Stimulated activated CD4-positive, alpha-beta T cell treated with anti-CD3 and anti-CD28 coated beads, Interleukin-4, amount 100 ng/mL, for 24 hours (primary cell): Measurements from ENCODE around the gene CD40LG.

ENCODE experiments used
- DNase-seq: peaks from one replicate; pipeline ENCODE4 v3.0.0-alpha.2; 2020

CD40LG gene

DNA sequence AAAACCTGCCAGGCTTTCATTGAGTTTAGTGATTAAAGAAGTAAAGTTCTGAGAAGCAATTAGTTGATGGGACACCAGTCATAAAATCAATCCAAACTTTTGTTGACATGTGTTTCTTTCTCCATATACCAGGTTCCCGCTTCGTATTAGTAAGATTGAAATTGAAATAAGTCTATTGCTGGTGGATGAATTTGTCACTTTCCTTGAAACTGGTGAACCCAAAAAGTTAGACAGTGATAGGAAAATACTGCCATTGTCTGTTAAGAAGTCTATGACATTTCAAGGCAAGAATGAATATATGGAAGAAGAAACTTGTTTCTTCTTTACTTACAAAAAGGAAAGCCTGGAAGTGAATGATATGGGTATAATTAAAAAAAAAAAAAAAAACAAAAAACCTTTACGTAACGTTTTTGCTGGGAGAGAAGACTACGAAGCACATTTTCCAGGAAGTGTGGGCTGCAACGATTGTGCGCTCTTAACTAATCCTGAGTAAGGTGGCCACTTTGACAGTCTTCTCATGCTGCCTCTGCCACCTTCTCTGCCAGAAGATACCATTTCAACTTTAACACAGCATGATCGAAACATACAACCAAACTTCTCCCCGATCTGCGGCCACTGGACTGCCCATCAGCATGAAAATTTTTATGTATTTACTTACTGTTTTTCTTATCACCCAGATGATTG is at the start of gene CD40LG:
CD40LG (plus strand) TSS at position 482 of the 684 bp plus-strand sequence; CDS start at position 573, 91 bp downstream.
- DNase-seq: peak; percentile 45

DNA sequence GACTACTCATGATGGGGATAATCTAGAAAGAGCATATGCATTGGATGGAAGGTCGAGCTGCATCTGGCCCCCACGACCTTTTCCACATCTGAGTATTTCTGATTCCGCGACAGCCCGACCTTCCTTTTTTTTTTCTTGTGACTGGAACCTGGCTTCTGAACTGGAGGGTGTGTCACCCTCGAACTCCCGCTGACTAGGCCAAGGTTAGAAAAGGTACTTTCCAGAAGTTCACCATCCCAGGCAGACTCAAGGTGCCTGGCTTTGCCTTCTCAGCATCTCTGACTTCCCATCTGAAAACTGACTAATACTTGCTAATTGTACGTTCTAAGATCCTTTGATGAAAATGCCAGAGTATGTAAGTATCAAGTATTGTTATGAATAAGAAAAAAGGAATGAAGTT is 49.3 kb upstream of the CD40LG start:
- DNase-seq: peak; percentile 54

DNA sequence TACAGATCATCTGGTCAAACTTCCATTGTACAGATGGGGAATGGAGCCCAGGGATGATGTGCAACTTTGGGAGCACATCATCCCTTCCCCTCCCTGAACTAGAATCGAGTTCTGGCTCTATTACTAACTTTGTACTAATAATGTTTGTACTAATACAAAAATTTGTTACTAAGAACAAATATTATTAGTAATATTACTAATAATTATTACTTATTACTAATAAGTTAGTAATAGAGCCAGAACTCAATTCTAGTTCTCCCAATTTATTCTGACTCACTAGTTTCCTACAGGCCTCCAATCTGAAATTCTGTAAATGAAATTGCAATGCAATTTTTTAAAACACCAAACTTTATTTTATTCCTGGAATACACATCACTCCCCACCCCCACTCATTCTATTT is 47.9 kb upstream of the CD40LG start:
- DNase-seq: no peak

DNA sequence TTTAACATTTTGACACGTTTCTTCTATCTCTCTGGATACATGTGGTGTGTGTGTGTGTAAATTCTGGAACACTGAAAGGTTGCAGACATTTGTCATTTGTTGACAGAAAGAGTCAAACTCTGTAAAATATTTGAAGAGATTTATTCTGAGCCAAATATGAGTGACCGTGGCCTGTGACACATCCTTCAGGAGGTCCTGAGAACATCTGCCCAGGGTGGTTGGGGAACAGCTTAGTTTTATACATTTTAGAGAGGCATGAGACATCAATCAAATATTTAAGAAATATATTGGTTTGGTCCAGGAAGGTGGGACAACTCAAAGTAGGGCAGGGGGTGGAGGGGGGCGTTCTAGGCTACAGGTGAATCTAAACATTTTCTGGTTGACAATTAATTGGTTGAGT is 40.7 kb upstream of the CD40LG start:
- no peak for DNase-seq

DNA sequence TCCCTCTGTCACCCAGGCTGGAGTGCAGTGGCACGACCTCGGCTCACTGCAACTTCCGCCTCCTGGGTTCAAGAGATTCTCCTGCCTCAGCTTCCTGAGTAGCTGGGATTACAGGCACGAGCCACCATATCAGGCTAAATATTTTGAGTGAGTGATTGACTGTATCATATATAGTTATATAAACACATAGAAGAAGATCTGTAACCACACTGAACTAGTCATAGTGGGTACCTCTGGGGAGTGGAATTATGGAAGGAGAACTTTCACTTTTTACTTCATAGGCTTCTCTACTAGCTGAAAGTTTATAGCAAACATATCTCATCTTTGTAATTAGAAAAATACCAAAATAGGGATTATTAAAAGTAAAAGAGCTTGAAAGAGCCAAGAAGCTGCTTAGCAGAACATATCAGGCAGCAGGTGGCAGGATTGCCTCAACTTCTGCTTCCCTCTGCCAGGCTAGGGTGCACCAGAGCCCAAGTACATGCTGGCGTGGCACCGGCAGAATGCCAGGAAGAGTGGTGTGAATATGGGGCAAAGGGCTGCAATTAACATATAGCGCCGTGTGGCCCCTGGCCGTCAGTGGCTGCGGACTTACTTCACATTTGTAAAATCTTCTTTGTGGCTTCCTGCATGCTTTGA is 39.5 kb upstream of the CD40LG start:
- DNase-seq: peak; percentile 53

DNA sequence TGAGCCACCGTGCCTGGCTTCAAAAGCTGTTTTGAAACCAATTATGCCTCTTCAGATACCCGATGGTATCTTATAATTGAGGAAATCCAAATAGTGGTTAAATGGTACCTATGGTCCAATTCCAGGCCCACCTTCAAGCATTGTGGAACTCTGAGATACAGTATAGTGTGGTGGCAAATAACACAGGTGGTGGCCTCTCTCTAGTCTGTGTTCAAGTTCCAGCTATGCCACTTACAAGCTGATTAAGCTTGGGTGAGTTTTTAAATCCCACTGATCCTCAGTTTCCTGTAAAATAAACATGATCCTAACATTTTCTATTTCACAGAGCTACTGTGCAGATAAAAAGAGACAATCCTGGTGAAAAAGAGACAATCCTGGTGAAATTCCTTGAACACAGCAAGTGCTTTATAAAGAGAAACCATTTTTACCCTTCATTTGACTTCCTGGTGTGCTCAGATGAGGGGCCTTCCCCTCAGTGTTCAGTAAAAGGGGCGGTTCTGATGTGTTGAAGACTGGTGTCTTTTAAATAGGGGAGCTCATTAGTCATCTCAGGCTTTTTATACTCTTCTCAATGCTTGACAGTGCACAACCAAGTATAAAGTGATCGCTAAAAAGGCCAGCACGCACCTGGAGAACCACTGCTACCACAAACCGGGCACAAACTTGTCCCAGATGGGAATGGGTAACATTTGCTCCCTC is 30.8 kb upstream of the CD40LG start:
- DNase-seq: peak; percentile 31

DNA sequence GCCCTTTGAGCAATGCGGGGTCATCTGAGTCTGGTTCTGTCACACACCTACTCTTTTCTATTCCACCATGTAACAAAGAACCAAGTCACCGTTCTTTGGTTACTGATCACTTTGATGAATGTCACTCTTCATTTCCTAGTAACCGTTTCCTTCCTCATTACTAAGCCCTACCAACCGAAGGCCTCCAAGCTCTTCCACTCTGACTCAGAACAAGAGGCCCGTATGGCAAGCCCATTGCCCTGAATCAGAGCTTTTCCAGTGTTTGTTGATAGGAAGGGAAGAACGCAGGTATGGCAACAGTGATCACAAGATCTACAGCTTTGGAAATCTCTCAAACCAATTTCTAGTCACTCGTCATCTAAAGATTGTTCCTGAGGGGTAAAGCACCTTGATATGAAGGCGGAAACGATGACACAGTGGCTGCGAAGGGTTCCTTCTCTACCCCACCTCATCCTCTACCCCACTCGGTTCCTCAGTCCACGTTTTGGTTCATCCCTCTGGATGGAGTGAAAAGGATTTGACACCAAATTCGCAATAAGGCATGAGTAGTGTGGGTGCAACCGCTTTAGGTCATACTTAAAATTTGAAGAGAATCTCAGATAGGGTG is 28.0 kb upstream of the CD40LG start:
- peak; percentile 54 for DNase-seq

DNA sequence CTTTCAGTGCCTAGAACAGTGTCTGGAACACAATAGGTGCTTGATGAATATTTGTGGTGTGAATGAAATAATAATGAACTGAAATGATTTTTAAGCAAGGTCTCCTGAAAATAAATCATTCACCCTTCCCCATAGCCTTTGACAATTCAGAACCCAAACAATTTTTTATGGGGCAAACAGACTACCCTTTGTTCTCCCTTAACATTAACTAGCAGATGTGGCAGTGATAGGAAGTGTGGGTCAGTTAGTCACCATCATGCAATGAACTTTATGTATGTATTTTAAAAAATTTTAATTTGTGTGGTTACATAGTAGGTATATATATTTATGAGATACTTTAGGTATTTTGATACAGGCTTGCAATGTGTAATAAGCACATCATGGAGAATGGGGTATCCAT is 27.2 kb upstream of the CD40LG start:
- no peak for DNase-seq

DNA sequence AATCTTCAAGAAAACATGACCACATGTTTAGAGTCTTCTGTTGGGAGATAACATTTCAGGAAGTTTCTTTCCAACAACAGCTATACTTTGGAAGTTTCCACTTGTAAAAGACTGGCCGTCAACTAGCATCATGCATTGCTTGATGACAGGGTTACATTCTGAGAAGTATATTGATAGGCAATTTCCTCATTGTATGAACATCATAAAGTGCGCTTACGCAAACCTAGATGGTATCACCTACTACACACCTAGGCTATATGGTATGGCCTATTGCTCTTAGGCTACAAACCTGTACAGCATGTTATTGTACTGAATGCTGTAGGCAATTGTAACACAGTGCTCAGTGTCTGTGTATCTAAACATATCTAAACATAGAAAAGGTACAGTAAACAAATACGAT is 25.4 kb upstream of the CD40LG start:
- no peak for DNase-seq

DNA sequence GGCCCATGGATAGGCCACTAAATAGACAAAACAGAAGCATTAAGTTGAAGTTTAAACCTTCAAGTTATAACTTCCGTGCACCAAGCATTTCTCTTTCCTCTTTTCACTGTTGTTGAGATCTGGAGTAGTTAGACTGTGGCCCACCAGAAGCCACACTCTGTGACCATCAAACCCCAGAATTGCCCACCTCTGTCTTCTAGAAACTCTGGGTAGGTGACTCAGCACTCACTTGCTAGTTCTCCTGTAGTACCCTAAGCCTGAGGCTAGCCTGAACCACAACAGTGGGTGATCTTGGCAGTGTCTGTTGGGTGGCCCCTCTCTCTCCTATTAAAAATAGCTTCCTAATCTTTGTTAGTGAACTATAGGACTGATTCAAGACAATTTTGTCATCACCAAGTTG is 24.6 kb upstream of the CD40LG start:
- DNase-seq: no peak

DNA sequence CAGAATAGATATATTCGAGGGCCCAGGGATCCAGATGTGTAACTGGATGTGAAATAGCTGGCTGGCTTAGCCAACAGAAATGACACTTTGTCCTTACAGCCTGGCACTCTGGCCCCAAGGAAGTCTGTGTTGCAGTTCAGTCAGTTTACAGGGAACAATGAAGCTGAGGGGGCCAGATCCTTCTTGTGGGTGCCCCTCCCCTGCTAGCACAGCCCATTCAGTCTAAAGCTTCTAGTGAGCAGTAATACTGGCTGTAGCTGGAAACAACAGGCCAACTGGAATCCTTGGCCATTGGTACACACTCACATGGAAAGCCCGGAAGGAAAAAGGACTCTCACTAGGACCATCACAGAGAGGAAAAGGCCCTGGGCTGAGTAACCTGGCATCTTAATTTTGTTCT is 22.7 kb upstream of the CD40LG start:
- DNase-seq: no peak

DNA sequence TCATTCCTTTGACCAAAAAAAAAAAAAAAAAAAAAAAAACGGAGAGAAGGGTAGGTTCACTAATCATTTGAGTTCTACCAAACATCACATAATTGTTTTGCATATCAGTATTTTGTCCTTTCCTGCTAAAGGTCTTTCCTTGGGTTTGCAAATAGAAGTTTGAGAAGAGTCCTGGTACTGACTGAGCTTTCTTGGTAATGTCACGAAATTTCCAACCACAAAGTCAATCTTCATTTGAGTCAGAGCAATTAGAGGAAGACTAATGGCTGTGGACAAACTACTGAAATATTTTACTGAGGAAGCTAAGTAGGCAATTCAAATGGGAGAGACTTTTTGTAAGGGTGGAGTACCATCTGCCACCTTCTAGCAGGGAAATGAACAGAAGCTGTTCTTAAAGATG is 21.7 kb upstream of the CD40LG start:
- DNase-seq: no peak

DNA sequence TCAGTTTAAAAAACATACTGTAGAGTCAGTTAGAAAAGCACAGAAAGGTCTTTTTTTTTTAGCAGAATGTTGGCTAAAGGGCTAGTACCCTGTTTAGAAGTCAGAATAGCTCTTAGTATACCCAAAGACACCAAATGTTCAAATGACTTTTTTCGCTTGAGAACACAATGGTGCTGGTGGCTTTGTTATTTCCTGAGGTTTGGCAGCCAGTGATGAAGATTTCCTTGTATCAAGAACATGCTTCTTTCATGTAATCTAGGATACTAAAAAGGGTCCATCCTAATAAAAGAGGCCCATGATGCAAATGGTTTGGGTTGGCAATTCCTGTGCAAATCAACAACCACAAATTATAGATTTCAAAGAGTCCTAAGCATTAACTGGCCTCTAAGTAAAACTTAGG is 21.1 kb upstream of the CD40LG start:
- DNase-seq: no peak

DNA sequence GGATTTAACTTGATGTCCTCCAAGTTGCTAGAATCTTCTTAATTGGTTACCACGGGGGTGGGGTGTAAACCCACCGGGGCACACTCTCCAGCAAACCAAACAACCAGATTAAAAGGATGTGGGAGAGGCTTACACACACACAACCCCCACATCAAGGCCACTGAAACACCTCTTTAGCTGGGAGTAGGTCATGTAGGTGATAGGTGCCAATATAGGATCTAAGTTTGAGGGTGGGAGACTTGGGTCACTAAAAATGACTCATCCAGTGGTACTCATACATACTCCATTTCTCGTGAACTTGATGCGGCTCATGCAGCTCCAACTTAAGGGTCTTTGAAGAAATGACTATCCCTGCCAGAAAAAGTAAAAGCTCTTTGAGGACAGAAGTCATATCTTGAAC is 20.5 kb upstream of the CD40LG start:
- DNase-seq: peak; percentile 20

DNA sequence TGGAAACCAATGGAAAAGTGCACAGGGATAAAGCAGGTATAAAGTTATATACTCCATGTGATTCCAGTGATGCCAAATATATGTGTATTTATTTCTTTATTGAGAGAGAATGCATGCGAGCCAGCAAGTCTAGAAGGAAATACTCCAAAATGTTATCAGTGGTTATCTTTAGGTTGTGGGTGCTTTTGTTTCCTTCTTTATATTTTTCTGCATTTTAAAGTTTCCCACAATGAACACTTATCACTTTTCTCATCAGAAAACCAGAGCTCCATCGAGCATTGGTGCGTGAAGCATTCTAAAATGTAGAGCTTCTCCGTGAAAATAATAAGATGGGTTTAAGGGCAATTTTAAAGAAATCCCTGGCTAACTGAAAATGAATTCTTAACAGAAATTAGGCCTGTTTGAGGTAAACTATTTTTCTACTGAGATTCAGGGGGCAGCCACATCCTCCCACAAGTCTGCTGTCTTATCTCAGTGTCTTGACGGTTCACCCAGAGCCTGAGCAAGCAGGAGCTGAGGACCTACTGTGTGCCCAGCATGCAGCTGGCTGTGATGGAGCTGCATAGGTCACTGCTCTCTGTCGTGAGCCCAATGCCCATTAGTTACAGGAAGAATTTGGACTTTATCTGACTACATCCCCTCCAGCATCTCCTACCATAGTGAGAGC is 18.7 kb upstream of the CD40LG start:
- no peak for DNase-seq

DNA sequence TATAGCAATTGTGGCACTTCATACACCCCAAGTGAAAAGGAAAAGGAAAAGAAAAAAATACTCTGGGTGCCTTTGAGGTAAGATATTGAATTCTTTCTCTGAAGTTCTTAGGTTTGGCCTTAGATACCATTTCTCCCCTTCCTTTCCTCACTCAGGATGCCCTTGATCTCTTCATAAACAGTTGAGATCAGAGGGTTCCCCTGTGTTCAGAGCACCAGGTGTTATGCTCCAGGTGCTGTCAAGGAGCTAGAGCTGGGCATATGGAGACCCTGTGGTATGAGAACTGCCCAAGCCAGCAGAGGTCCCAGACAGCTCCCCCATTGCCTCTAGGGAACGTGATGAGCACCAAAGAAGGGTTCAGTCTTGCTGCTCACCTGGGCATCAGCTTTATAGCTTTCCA is 17.1 kb upstream of the CD40LG start:
- DNase-seq: no peak

DNA sequence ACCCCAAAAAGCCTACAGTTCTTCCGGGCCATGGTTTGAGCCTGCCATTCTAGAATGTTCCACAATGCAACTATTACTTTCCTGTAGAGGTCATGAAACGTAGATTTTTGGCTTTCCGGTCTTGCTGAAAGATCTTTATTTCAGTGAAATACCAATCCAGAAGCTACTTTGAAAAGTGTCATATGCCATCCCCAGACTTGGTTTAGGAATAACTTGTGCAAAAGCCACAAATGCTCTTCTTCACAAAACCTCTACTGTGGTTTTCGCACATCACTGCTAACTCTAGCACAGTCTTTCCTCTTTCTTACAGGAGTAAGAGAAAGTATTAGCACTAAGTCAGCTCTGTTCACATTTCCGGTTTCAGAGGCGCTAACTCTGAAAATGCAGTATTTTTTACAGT is 12.7 kb upstream of the CD40LG start:
- DNase-seq: no peak

DNA sequence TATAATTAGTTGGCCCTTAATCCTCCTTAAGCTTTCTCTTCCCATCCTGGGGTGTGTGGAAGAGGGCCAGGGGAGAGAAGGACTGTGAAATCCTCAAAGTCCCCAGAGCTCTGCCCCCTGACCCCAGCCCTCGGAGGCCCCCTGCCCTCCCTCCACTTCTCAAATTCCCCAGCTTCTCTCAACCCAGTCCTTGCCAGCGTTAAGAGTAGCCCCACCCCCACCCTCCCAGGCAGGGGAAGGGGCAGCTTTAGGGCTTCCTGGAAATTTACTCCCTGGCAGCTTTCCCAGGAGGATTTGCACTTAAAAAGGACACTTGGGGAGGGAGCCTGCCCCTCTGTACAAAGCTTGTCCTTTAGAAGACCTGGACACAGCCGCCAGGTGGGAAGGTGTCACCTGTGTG is 11.8 kb upstream of the CD40LG start:
- DNase-seq: no peak

DNA sequence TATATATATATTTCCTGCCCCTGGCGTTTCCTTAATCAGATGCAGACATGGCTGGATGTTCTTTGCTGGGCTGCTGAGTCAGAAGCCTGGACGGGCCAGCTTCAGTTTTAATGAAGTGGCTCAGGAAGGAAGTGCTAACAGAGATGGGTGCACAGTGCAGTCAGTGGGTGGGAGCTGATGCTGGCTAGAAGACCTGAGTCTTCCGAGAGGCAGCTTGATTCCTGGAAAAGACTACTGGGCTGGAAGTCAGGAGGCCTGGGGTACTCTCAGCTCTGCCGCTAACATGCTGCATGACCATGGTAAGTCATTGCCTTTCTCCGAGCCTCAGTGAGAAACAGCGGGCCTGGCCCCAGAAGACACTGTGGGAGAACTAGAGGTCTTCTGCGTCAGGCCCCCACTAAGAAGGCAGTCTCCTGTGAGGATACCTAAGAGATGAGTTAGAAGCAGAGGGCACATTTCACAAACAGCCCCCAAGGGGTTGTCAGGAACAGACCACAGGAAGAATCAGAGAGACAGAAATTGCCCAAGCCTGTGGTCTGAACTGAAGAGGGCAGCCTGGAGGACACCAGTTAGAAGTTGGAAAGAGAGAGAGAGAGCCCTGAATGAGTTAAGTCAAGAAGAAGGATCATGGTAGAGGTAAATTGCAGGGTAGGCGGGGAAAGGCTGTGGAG is 8.3 kb upstream of the CD40LG start:
- DNase-seq: no peak

DNA sequence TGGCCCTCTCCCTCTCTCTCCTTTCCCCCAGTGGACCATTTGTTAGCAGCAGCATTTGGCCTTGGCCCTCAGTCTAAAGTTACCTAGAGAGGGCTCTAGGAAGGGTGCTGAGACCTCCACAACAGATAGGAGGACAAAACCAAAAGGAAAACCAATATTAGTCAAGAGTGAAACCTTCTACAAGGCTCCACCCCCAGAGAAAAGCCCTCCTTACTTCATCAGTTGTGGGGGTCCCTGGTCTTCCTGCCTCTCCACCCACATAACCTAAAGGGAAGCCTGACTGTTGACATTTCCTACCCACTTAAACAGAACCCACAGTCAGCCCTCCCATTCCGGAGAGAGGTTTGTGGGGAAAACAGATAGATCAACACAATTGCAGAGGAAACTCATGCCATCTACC is 4.7 kb upstream of the CD40LG start:
- no peak for DNase-seq

DNA sequence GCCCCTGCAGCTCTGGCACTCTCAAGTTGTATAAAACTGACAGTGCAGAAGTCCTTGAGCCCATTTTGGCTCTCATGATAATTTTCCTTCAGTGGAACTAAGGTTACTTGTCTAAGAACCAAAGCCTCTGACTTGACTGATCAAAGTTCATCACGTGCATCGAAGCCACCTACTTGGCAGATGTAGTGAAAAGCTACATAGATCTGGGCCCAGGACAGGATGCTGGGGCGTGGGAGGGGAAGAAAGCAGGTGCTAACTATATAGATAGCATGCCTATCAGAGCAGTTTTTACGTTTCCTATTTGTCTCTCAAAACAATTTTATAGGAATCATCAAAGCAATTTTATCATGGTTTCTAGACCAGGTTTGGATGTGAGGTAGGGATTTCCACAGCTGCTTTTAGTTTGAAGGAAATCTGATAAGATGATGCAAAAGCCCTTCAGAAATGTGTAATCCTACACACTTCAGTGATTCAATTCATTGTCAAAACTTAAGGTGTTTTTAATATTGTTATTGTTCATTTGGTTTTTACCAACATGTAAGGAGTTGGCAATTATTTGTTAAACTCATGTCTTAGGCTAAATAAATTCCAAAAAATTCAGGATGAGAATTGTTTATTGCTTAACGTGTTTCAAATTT is 1.2 kb upstream of the CD40LG start:
- DNase-seq: peak; percentile 68

DNA sequence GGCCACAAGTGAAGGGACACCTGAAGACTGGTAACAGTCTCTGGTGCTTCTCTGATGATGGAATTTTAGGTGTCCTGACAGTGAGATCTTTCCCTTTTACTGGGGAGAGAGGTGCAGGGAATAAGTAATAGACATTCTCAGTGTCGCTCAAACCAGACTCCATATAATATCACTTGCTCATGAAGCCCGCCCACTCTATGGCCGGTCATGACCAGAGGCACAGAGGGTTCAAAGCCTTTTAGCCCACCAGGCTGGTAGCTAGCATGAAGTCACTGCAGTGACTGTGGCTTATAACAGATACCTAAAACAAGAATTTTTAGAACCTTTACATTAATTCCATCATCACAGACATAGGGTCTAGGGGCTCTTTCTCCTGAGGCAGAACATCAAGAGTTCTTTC is 2.9 kb downstream of the CD40LG start:
- no peak for DNase-seq
